H1 (cell line): Measurements from ENCODE around the gene HDDC3. TPM values are rescaled to one million over a fixed set of nuclear protein-coding genes. Genes with fewer than 3 reads are reported as not detected.

Source experiments
- CTCF ChIA-PET: fragments of 300-600 bp; sonication (Branson Sonifier 250); formaldehyde crosslinking; loops from one replicate; lab custom pipeline; 2021; ENCODE audit not compliant: partially characterized antibody; lab: Charles Lee
- POLR2A ChIA-PET: fragments of 300-600 bp; sonication (Branson Sonifier 250); formaldehyde crosslinking; loops from one replicate; lab custom pipeline; 2021; ENCODE audit warnings: inconsistent platforms; ENCODE audit not compliant: partially characterized antibody; lab: Charles Lee
- DNase-seq, 2 experiments: peaks; one replicate each; pipeline versions ENCODE4 v3.0.0 to v3.0.0-alpha.2; 2010 to 2022; ENCODE audit warnings: low spot score in 2 of 2, low read depth in 1 of 2, mixed read lengths in 1 of 2
- FAIRE-seq: peaks from 2 replicates; lab custom pipeline; 2011; peaks lifted over from hg19 to GRCh38; lab: Jason Lieb, UNC
- H2AFZ ChIP-seq: 2 replicates; pipeline ENCODE4 v1.8.1; 2012; ENCODE audit warnings: low read length, inconsistent platforms
- H2AK5ac ChIP-seq: 2 replicates; pipeline ENCODE4 v1.6.1; 2013; ENCODE audit warnings: low read depth, low read length
- H2BK120ac ChIP-seq: replicated peaks from 2 replicates; pipeline ENCODE3; 2013; ENCODE audit warnings: low read depth, low read length, inconsistent platforms
- H2BK12ac ChIP-seq: 2 replicates; pipeline ENCODE4 v1.6.1; 2013; ENCODE audit warnings: low read depth, low read length
- H2BK15ac ChIP-seq: 2 replicates; pipeline ENCODE4 v1.6.1; 2013; ENCODE audit warnings: low read length
- H2BK20ac ChIP-seq: 2 replicates; pipeline ENCODE4 v1.6.1; 2013; ENCODE audit warnings: low read length
- H2BK5ac ChIP-seq: 2 replicates; pipeline ENCODE4 v1.6.1; 2013; ENCODE audit warnings: low read depth, low read length
- H3K14ac ChIP-seq: 2 replicates; pipeline ENCODE4 v1.6.1; 2013; ENCODE audit warnings: inconsistent platforms; ENCODE audit not compliant: insufficient read length
- H3K18ac ChIP-seq: 2 replicates; pipeline ENCODE4 v1.6.1; 2013; ENCODE audit warnings: low read length; ENCODE audit errors: extremely low read depth
- H3K23ac ChIP-seq: 2 replicates; pipeline ENCODE4 v1.6.1; 2013; ENCODE audit warnings: inconsistent platforms; ENCODE audit not compliant: insufficient read length
- H3K23me2 ChIP-seq: 2 replicates; pipeline ENCODE4 v1.6.1; 2013; ENCODE audit warnings: low read depth, low read length
- H3K27ac ChIP-seq: 2 replicates; pipeline ENCODE4 v1.6.1; 2011; ENCODE audit warnings: low read depth, low read length, inconsistent platforms
- H3K27me3 ChIP-seq, 4 experiments: replicated peaks in 1 of 4; 1 replicate in 1 of 4; 2 replicates in 3 of 4; pipeline versions ENCODE4 v1.6.1 to v1.8.1; 2011 to 2013; ENCODE audit warnings: low read length in 3 of 4, mild to moderate bottlenecking in 3 of 4, inconsistent platforms in 2 of 4, mixed read lengths in 2 of 4, moderate library complexity in 1 of 4; ENCODE audit not compliant: control insufficient read depth in 3 of 4, insufficient read depth in 3 of 4; ENCODE audit errors: extremely low read depth in 1 of 4
- H3K36me3 ChIP-seq, 4 experiments: 2 replicates each; pipeline versions ENCODE4 v1.6.1 to v1.8.1; 2011 to 2013; ENCODE audit warnings: mild to moderate bottlenecking in 4 of 4, low read length in 3 of 4, moderate library complexity in 2 of 4, control low read depth in 1 of 4, inconsistent platforms in 1 of 4; ENCODE audit not compliant: insufficient read depth in 4 of 4, control insufficient read depth in 2 of 4
- H3K4ac ChIP-seq: replicated peaks from 2 replicates; pipeline ENCODE3; 2013; ENCODE audit warnings: low read length, low read depth, mixed read lengths, inconsistent platforms; ENCODE audit not compliant: insufficient read length
- H3K4me1 ChIP-seq, 4 experiments: replicated peaks in 1 of 4; 1 replicate in 1 of 4; 2 replicates in 3 of 4; pipeline versions ENCODE4 v1.6.1 to v1.8.1; 2011 to 2013; ENCODE audit warnings: low read length in 3 of 4, inconsistent platforms in 2 of 4, mixed read lengths in 1 of 4; ENCODE audit not compliant: insufficient read depth in 4 of 4, control insufficient read depth in 3 of 4
- H3K4me2 ChIP-seq, 2 experiments: 2 replicates each; pipeline versions ENCODE4 v1.6.1 to v1.8.1; 2011 to 2013; ENCODE audit warnings: low read depth in 2 of 2, low read length in 2 of 2, control low read depth in 1 of 2, inconsistent platforms in 1 of 2, mild to moderate bottlenecking in 1 of 2; ENCODE audit not compliant: insufficient read depth in 1 of 2
- H3K4me3 ChIP-seq, 4 experiments: fragments of 200-600, 300-600 bp in 1 of 4; sonication (generic), shearing (Covaris generic), sonication (Bioruptor Twin) in 1 of 4; 2 replicates each; pipeline versions ENCODE4 v1.5.1 to v1.8.1; 2011 to 2016; ENCODE audit warnings: low read length in 4 of 4, low read depth in 3 of 4, control low read depth in 2 of 4, inconsistent platforms in 2 of 4, mild to moderate bottlenecking in 2 of 4, mixed read lengths in 1 of 4, moderate library complexity in 1 of 4; ENCODE audit not compliant: insufficient read depth in 2 of 4; ENCODE audit errors: extremely low read depth in 1 of 4
- H3K56ac ChIP-seq: replicated peaks from 2 replicates; pipeline ENCODE3; 2013; ENCODE audit warnings: low read depth, mild to moderate bottlenecking, mixed read lengths, low read length, inconsistent platforms; ENCODE audit not compliant: insufficient read length
- H3K79me1 ChIP-seq: 2 replicates; pipeline ENCODE4 v1.6.1; 2013; ENCODE audit warnings: low read depth, low read length, control low read depth
- H3K79me2 ChIP-seq, 2 experiments: 2 replicates each; pipeline versions ENCODE4 v1.6.1 to v1.8.1; 2012 to 2013; ENCODE audit warnings: low read length in 2 of 2, mild to moderate bottlenecking in 2 of 2, inconsistent platforms in 1 of 2; ENCODE audit not compliant: insufficient read depth in 2 of 2, control insufficient read depth in 1 of 2
- H3K9ac ChIP-seq, 4 experiments: replicated peaks in 1 of 4; 1 replicate in 1 of 4; 2 replicates in 3 of 4; pipeline versions ENCODE4 v1.6.1 to v1.8.1; 2011 to 2013; ENCODE audit warnings: low read depth in 3 of 4, low read length in 3 of 4, control low read depth in 2 of 4, mild to moderate bottlenecking in 2 of 4, moderate library complexity in 2 of 4, inconsistent platforms in 1 of 4; ENCODE audit errors: extremely low read depth in 1 of 4
- H3K9me3 ChIP-seq, 2 experiments: 2 replicates each; pipeline versions ENCODE4 v1.6.1 to v1.8.1; 2012 to 2013; ENCODE audit warnings: mild to moderate bottlenecking in 2 of 2, moderate library complexity in 2 of 2, control low read depth in 1 of 2, inconsistent platforms in 1 of 2, low read depth in 1 of 2, low read length in 1 of 2, mixed read lengths in 1 of 2; ENCODE audit not compliant: insufficient read depth in 2 of 2
- H4K20me1 ChIP-seq, 2 experiments: replicated peaks in 1 of 2; 2 replicates each; pipeline versions ENCODE3 to v1.8.1; 2011 to 2013; ENCODE audit warnings: inconsistent platforms in 2 of 2, low read length in 2 of 2, mild to moderate bottlenecking in 1 of 2; ENCODE audit not compliant: insufficient read depth in 2 of 2, control insufficient read depth in 1 of 2
- H4K5ac ChIP-seq: 2 replicates; pipeline ENCODE4 v1.6.1; 2013; ENCODE audit warnings: low read length, low read depth, mixed read lengths, inconsistent platforms; ENCODE audit not compliant: insufficient read length
- H4K8ac ChIP-seq: 2 replicates; pipeline ENCODE4 v1.8.0; 2013; ENCODE audit warnings: mild to moderate bottlenecking, moderate library complexity, low read length, inconsistent platforms; ENCODE audit not compliant: insufficient read depth; ENCODE audit errors: extremely low read depth
- H4K91ac ChIP-seq: replicated peaks from 2 replicates; pipeline ENCODE3; 2013; ENCODE audit warnings: low read length, mixed read lengths, inconsistent platforms; ENCODE audit not compliant: insufficient read length
- FOSL1 ChIP-seq: IDR thresholded peaks from 2 replicates; pipeline ENCODE4 v1.6.1; 2011; ENCODE audit warnings: mild to moderate bottlenecking, low read depth, low read length, moderate library complexity; ENCODE audit not compliant: insufficient read depth
- GABPA ChIP-seq: IDR thresholded peaks from 2 replicates; pipeline ENCODE4 v1.6.1; 2011; ENCODE audit warnings: mild to moderate bottlenecking, low read length, moderate library complexity, borderline replicate concordance; ENCODE audit not compliant: insufficient read depth
- WGBS, 2 experiments: shearing (Covaris generic) in 1 of 2; methylation state at CpG; one replicate each; pipeline versions ENCODE4 v1.1.6 to v1.1.7; 2013 to 2015; ENCODE audit warnings: low lambda C conversion rate in 2 of 2, mixed read lengths in 2 of 2, inconsistent platforms in 1 of 2, low coverage in 1 of 2, missing lambda C conversion rate in 1 of 2; ENCODE audit not compliant: insufficient replicate concordance in 2 of 2, insufficient coverage in 1 of 2, insufficient read length in 1 of 2; ENCODE audit errors: extremely low coverage in 1 of 2, missing lambda C conversion rate in 1 of 2; 5-methylcytosine and 5-hydroxymethylcytosine counted together
- polyA plus RNA-seq, 7 experiments: library from polyadenylated mRNA; depleted of rRNA in 3 of 7; stranded (reverse) in 5 of 7; unstranded in 2 of 7; fragments of >200 nt in 5 of 7; fragments of 200-250 nt in 2 of 7; gene quantifications; 1 replicate in 5 of 7; 2 replicates in 1 of 7; 4 replicates in 1 of 7; pipeline versions ENCODE4 v1.2.1 to v1.2.3, GENCODE V29; 2011 to 2013; ENCODE audit warnings: missing spikeins in 2 of 7, mixed read lengths in 2 of 7
- total RNA-seq: library from RNA; stranded (reverse); fragmentation: NEBNext Ultra II Directional; extraction: Animal tissue kit (Norgen Biotek cat#: 25700); gene quantifications from 2 replicates; pipeline ENCODE4 v1.2.1, GENCODE V29; 2021

HDDC3 gene
- total and polyA plus RNA-seq, 2 of the 8 experiments (the other 6 are each of a cell fraction or from before 2014, with no cell fraction given) = 16.3 to 16.5 TPM

DNA sequence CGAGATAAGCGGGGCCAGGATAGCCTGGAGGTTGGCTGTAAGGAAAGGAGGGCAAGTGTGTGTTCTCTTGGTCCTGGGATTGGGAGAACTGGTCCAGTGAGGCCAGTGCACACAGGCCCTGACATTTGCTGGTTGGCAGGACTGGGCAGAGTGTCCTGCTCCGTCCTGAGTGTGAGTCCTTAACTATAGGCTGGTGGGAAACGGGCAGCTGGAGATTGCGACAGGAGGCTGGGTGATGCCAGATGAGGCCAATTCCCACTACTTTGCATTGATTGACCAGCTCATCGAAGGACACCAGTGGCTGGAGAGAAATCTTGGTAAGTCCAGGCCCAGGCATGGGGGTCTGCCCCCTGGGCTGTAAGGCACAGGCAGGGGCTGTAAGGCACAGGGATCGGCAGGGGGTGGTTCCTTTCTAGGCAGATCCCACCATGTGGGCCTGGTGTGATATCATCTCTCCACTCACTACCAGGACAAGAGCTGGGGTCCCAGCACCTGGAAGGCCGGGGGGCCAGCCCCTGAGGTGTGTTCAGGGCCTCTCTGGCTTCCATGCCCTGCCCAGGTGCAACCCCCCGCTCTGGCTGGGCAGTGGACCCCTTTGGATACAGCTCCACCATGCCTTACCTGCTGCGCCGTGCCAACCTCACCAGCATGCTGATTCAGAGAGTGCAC, 26.0 kb downstream of the HDDC3 start:
- no peak overlapping the region for H2AFZ ChIP-seq
- no peak overlapping the region for H2BK120ac ChIP-seq
- peaks cover 0 to 16% (median 9%) of the 10 kb centered on the region in 4 experiments; a peak in 5 of 7 replicates for H3K27me3 ChIP-seq
- no peak overlapping the region for H3K18ac ChIP-seq
- H3K4me1 ChIP-seq = peaks cover 5 to 8% (median 7%) of the 10 kb centered on the region in 4 experiments; a peak in 6 of 7 replicates
- no peaks in the 10 kb centered on the region for H3K79me1 ChIP-seq
- no peak overlapping the region for H4K8ac ChIP-seq
- POLR2A ChIA-PET = interaction anchor here (0.8 to 1.1 kb wide), 2 partner anchors 12 to 17 kb away, joined by 3 to 4 read pairs; no protein-coding TSS in a partner anchor
- no peak overlapping the region for H2BK12ac ChIP-seq
- H3K14ac ChIP-seq = no peak overlapping the region
- no peak overlapping the region for H4K91ac ChIP-seq
- H3K9me3 ChIP-seq = no peaks in the 10 kb centered on the region
- peaks cover 0 to 6% of the 10 kb centered on the region in 2 experiments for H4K20me1 ChIP-seq
- H3K9ac ChIP-seq = no peak overlapping the region
- H2BK5ac ChIP-seq = no peak overlapping the region
- FAIRE-seq = no peak
- H3K79me2 ChIP-seq = no peaks in the 10 kb centered on the region
- CTCF ChIA-PET = interaction anchor here (0.6 to 13.3 kb wide), 10 partner anchors 8 to 468 kb away, joined by 3 to 187 read pairs (median 4); partner anchors contain the start of genes FES, HDDC3 and UNC45A
- H3K4me3 ChIP-seq = no peak overlapping the region
- H2AK5ac ChIP-seq = no peak overlapping the region
- H3K56ac ChIP-seq = no peak overlapping the region
- no peak for DNase-seq
- H3K4me2 ChIP-seq = no peak overlapping the region
- H4K5ac ChIP-seq = no peak overlapping the region
- no peak overlapping the region for H3K23ac ChIP-seq
- peaks cover 14% of the 10 kb centered on the region; the same call in 1 of the 2 replicates for H3K23me2 ChIP-seq
- no peak overlapping the region for H2BK20ac ChIP-seq
- H3K36me3 ChIP-seq = no peaks in the 10 kb centered on the region; a peak in 3 of 8 replicates
- H3K27ac ChIP-seq = no peak overlapping the region
- no peak overlapping the region for H2BK15ac ChIP-seq
- 96% methylated on average over 11 of the region's 11 CpGs; no CpG with 5 or more reads in 1 of the 2 experiments for WGBS, 2 experiments
- no peak overlapping the region for H3K4ac ChIP-seq
- TF ChIP-seq FOSL1 (no peak), GABPA (no peak)
